AG04450 (cell line): ENCODE data around the gene CCNDBP1. TPM values are rescaled to one million over a fixed set of nuclear protein-coding genes. Genes with fewer than 3 reads are reported as not detected.

Experiments
- CTCF ChIA-PET: fragments of 300-600, 350-600 bp; formaldehyde crosslinking; extraction: SDS; loops from one replicate; lab custom pipeline; 2022; ENCODE audit warnings: antibody characterized with exemption, inconsistent platforms; lab: Charles Lee
- POLR2A ChIA-PET: fragments of 350-600 bp; formaldehyde crosslinking; extraction: SDS; loops from one replicate; lab custom pipeline; 2021; ENCODE audit warnings: antibody characterized with exemption, inconsistent platforms; lab: Yijun Ruan, JAX
- DNase-seq: peaks from one replicate; pipeline ENCODE4 v3.0.0-alpha.2; 2011; ENCODE audit warnings: low read depth, low spot score
- H3K27ac ChIP-seq: one replicate; pipeline ENCODE4 v1.5.1; 2012; ENCODE audit warnings: low read depth, low read length, control low read depth
- H3K27me3 ChIP-seq: one replicate; pipeline ENCODE4 v1.6.0; 2012; ENCODE audit warnings: low read length; ENCODE audit not compliant: control insufficient read depth, insufficient read depth
- H3K4me3 ChIP-seq: 2 replicates; pipeline ENCODE4 v1.5.1; 2011; ENCODE audit warnings: mild to moderate bottlenecking, low read depth, low read length, control low read depth
- H3K9me3 ChIP-seq: 2 replicates; pipeline ENCODE4 v1.5.1; 2012; ENCODE audit warnings: low read length; ENCODE audit not compliant: control insufficient read depth, insufficient read depth
- polyA plus RNA-seq: library from polyadenylated mRNA; depleted of rRNA; stranded (reverse); fragments of >200 nt; gene quantifications from 2 replicates; pipeline ENCODE4 v1.2.3, GENCODE V29; 2011
- TF ChIP-seq, protein P1 (sequence below): IDR thresholded peaks from 2 replicates; pipeline ENCODE4 v1.5.1; 2011; ENCODE audit warnings: low read depth, low read length, control low read depth, inconsistent platforms

Gene CCNDBP1
- polyA plus RNA-seq, 1 experiment, result 54.2 TPM

DNA sequence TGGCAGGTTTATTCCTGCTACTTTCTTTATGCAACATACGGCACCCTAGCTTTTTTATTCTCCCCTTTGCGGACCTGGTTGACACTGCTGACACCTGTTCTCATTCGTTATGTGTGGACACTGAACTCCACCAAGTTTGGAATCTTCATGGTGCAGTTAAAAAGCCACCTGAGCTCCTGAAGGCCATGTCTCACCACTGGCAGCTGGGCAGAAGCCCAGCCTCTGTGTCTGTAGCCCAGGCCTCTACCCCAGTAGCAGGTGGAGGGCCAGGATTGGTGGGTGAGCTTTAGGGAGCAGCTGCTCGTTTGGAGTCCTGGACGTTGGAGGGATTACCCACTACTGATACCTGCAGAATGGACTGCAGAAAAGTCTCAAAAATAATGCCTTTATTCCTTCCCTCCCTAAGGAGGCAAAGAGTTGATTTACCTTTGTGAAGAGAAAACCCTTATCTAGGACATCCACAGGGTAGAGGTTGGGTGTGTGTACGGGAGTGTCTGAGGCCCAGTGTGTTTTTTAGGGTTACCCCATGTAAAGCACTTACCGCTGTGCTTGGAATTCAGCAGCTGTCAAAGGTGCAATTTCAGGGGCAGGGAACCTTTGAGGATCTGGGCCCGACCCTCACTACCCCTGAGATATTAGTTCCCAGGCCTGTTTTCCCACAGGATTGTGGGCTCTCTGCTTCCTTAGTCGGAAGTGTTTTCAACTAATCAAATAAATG is 637 bp upstream of the CCNDBP1 start:
- Histone ChIP-seq H3K9me3 (no peaks in the 10 kb centered on the region; the same call in 1 of the 2 replicates), H3K4me3 (peak overlapping the region; percentile 80), H3K27me3 (no peaks in the 10 kb centered on the region), H3K27ac (no peak overlapping the region)
- ChIA-PET CTCF (interaction anchor here (1.2 to 2.4 kb wide), 3 partner anchors 19 to 101 kb away, joined by 4 to 28 read pairs (median 9); no protein-coding TSS in a partner anchor), POLR2A (interaction anchor here (1.0 to 1.2 kb wide), 2 partner anchors 101 to 230 kb away, joined by 3 to 4 read pairs; no protein-coding TSS in a partner anchor)
- DNase-seq, result no peak
- TF ChIP-seq, protein P1, sequence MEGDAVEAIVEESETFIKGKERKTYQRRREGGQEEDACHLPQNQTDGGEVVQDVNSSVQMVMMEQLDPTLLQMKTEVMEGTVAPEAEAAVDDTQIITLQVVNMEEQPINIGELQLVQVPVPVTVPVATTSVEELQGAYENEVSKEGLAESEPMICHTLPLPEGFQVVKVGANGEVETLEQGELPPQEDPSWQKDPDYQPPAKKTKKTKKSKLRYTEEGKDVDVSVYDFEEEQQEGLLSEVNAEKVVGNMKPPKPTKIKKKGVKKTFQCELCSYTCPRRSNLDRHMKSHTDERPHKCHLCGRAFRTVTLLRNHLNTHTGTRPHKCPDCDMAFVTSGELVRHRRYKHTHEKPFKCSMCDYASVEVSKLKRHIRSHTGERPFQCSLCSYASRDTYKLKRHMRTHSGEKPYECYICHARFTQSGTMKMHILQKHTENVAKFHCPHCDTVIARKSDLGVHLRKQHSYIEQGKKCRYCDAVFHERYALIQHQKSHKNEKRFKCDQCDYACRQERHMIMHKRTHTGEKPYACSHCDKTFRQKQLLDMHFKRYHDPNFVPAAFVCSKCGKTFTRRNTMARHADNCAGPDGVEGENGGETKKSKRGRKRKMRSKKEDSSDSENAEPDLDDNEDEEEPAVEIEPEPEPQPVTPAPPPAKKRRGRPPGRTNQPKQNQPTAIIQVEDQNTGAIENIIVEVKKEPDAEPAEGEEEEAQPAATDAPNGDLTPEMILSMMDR, result no peak

DNA sequence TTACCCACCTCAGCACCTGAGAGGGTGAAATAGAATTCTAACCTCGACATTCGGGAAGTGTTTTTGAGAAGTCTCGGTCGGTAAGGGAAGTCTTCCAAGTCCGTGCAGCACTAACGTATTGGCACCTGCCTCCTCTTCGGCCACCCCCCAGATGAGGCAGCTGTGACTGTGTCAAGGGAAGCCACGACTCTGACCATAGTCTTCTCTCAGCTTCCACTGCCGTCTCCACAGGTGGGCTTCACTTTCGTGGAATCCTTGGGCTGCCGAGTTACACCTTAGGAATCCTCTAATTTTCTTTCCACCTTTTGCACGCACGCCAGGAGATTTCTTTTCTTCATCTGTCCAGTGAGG is 775 bp downstream of the CCNDBP1 start:
- DNase-seq, result no peak
- Histone ChIP-seq H3K4me3 (peak overlapping the region; percentile 80), H3K9me3 (no peaks in the 10 kb centered on the region; the same call in 1 of the 2 replicates), H3K27me3 (no peaks in the 10 kb centered on the region), H3K27ac (no peak overlapping the region)
- ChIA-PET POLR2A (interaction anchor here (1.2 kb wide), 1 partner anchor 100 kb away, joined by 4 read pairs; no protein-coding TSS in a partner anchor), CTCF (interaction anchor here (0.7 to 2.6 kb wide), 7 partner anchors 11 to 102 kb away, joined by 3 to 28 read pairs (median 5); no protein-coding TSS in a partner anchor)
- TF ChIP-seq, protein P1, result no peak; the same call in 1 of the 2 replicates

DNA sequence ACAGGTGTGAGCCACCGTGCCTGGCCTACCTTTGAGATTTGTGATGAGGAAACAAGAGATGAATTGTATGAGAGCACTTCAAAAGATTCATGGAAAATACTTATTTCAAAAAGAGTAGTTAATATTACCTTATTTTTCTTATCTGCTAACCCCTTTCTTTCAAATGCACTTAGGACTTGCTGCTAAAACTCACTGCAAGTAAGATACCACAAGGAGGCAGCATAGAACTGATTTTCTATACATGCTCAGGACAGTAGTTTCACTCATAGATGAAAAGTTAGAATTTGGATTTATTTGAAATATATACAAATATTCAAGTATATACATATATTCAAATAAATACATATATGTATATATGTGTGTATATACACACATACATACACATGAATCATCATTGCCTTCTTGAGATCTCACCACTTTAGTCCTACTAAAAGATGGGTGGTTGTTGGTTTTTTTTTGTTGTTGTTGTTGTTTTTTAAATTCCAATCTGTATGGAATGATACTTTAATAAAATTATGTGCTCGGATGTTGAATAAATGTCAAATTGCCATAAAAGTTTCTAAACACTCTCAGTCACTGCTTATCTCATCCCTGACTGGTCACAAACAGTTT is 2.4 kb downstream of the CCNDBP1 start:
- ChIA-PET POLR2A (no interaction called here), CTCF (interaction anchor here (0.7 to 2.6 kb wide), 4 partner anchors 13 to 183 kb away, joined by 3 to 13 read pairs (median 7); partner anchors contain the start of genes TUBGCP4 and ZSCAN29)
- peak; percentile 34 for DNase-seq
- Histone ChIP-seq H3K27ac (no peak overlapping the region), H3K4me3 (no peak overlapping the region), H3K27me3 (no peaks in the 10 kb centered on the region), H3K9me3 (no peaks in the 10 kb centered on the region; the same call in 1 of the 2 replicates)
- TF ChIP-seq, protein P1, result peak; percentile 80

DNA sequence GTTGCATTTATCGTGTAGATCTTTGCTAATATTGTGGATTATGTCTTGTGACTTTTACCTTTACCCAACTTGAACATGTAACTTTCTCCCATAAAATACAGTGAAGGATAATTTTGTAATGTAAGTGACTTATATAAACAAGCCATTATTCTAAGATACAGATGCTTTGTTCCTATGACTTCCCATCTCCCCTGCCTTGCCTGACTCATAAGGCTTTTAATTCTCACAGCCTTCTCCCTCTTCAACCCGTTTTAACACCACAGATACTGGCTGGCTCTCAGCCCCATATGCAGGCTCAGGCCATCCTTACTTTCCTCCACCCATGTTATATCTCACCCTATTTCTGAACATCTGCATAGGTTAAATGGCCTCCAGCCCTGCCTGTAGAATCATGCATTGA is 4.1 kb downstream of the CCNDBP1 start:
- H3K27me3 ChIP-seq, result no peaks in the 10 kb centered on the region
- H3K27ac ChIP-seq, result no peak overlapping the region
- ChIA-PET CTCF (interaction anchor here (1.3 kb wide), 1 partner anchor 96 kb away, joined by 13 read pairs; no protein-coding TSS in a partner anchor), POLR2A (no interaction called here)
- DNase-seq, result no peak
- H3K4me3 ChIP-seq, result no peak overlapping the region
- no peaks in the 10 kb centered on the region; the same call in 1 of the 2 replicates for H3K9me3 ChIP-seq
- TF ChIP-seq, protein P1, result no peak
